ENCODE results near the gene ZBTB1.

DNA sequence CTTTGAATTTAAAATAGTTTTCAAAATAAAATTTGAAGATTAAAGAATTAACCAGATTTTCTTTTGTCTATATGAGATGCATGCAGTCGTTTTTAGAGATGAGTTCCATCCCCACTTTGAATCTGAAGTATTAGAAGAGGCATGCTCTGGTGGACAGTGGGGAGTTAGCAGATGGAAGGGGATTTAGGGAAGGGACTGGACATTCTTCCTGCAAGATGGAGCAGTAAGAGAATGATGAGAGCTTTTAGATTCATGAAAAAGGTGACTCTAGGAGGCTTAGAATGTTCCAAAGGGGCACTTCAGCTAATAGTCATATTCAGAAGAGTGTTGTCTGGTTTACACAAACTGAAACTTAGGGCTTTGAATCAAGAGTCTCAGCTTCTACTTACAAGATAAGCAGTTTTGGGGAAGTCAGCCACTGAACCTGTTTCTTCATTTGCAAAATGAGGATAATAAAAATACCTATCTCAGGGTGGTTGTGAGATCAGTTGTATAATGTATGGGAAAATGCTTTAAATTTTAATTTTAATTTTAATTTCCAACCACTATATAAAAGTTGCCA lies 3.7 kb downstream of the ZBTB1 start:
- TF ChIP-seq, protein P1, sequence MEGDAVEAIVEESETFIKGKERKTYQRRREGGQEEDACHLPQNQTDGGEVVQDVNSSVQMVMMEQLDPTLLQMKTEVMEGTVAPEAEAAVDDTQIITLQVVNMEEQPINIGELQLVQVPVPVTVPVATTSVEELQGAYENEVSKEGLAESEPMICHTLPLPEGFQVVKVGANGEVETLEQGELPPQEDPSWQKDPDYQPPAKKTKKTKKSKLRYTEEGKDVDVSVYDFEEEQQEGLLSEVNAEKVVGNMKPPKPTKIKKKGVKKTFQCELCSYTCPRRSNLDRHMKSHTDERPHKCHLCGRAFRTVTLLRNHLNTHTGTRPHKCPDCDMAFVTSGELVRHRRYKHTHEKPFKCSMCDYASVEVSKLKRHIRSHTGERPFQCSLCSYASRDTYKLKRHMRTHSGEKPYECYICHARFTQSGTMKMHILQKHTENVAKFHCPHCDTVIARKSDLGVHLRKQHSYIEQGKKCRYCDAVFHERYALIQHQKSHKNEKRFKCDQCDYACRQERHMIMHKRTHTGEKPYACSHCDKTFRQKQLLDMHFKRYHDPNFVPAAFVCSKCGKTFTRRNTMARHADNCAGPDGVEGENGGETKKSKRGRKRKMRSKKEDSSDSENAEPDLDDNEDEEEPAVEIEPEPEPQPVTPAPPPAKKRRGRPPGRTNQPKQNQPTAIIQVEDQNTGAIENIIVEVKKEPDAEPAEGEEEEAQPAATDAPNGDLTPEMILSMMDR (IDR thresholded peaks at IDR 0.05), result no peak
- TF ChIP-seq EP300 (IDR thresholded peaks at IDR 0.05) (no peak), POLR2A (IDR thresholded peaks at IDR 0.05) (no peak)

Measured in gastroesophageal sphincter (tissue), 3 donors.